NCI-H1436 (cell line): ENCODE results near the gene P2RY11.

Source experiments
- DNase-seq: peaks from one replicate; lab custom pipeline; 2025; lab: John Stamatoyannopoulos, UW

The P2RY11 gene

GRCh38 chr19:10113964-10114650 is 2.6 kb downstream of the P2RY11 start:
- no peak for DNase-seq

GRCh38 chr19:10114651-10115391 is 3.3 kb downstream of the P2RY11 start:
- DNase-seq: no peak

- DNase-seq: no peak
Observed at GRCh38 chr19:10115392-10116084, 4.0 kb downstream of the P2RY11 start.

- DNase-seq: no peak
Observed at GRCh38 chr19:10116085-10116865, 4.8 kb downstream of the P2RY11 start.

- DNase-seq: no peak
Observed at GRCh38 chr19:10116866-10117616, 5.5 kb downstream of the P2RY11 start.

GRCh38 chr19:10118960-10119359 is 7.5 kb downstream of the P2RY11 start:
- no peak for DNase-seq

GRCh38 chr19:10120538-10121189 is 9.2 kb downstream of the P2RY11 start:
- no peak for DNase-seq

GRCh38 chr19:10122045-10122444 is 10.6 kb downstream of the P2RY11 start:
- DNase-seq: no peak

- DNase-seq: no peak
Observed at GRCh38 chr19:10124429-10124828, 12.9 kb downstream of the P2RY11 start.

- DNase-seq: no peak
Observed at GRCh38 chr19:10126213-10126639, 14.7 kb downstream of the P2RY11 start.

GRCh38 chr19:10132905-10133304 is 21.4 kb downstream of the P2RY11 start:
- no peak for DNase-seq

- DNase-seq: no peak
Observed at GRCh38 chr19:10133596-10133995, 22.1 kb downstream of the P2RY11 start.

- no peak for DNase-seq
Observed at GRCh38 chr19:10134040-10134439, 22.5 kb downstream of the P2RY11 start.

GRCh38 chr19:10135551-10136334 is 24.2 kb downstream of the P2RY11 start:
- DNase-seq: no peak

GRCh38 chr19:10136936-10137335 is 25.4 kb downstream of the P2RY11 start:
- DNase-seq: no peak

- DNase-seq: no peak
Observed at GRCh38 chr19:10137751-10138682, 26.5 kb downstream of the P2RY11 start.

GRCh38 chr19:10138879-10139795 is 27.6 kb downstream of the P2RY11 start:
- DNase-seq: no peak

GRCh38 chr19:10139952-10140351 is 28.5 kb downstream of the P2RY11 start:
- no peak for DNase-seq
